ENCODE data around the gene GDPGP1. TPM values are rescaled to one million over a fixed set of nuclear protein-coding genes. Genes with fewer than 3 reads are reported as not detected.

Gene GDPGP1
- total RNA-seq, 1 donor from 2014 or later, result 4.1 TPM

DNA sequence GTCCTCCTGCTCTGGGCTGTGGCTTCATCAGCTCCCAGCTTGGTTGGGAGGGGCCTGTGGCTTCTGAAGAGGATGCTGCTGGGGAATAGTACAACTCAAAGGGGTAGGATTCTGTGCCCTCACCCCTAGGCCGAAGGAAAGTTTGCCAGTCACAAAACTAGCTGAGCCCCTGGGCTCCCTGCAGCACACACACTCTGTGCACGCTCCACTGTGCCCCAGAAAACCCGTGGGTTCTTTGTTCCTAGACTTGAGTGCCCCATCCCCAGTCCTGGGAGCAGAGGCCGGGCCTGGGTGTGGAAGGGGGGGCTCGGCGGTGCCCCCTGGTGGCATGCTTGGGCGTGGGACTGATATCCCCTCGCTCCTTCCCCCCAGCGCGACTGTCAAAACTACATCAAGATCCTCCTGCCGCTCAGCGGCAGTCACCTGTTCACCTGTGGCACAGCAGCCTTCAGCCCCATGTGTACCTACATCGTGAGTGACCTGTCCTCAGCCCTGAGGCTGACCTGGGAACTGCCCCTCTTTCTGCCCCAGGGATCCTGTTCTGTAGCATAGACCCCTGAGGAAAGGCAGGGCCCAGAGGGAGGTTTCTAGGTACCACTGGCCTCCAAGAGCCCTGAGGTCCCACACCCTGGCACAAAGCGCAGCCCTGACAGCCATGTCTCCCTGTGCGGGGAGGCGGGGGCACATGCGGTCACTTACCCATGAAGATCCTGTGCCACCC lies 14.4 kb upstream of the GDPGP1 start:
- Histone ChIP-seq H3K4me3 (ENCODE audit: insufficient read depth, low read depth, low read length) (no peak overlapping the region), H3K79me2 (ENCODE audit: insufficient read depth, low read length) (no peaks in the 10 kb centered on the region), H3K27ac (ENCODE audit: low read depth, low read length) (no peak overlapping the region), H3K36me3 (ENCODE audit: insufficient read depth, low read length) (no peaks in the 10 kb centered on the region), H3K4me1 (ENCODE audit: insufficient read depth, low read length) (no peaks in the 10 kb centered on the region), H4K20me1 (ENCODE audit: insufficient read depth, low read length) (no peaks in the 10 kb centered on the region), H3K4me2 (ENCODE audit: low read length) (no peak overlapping the region), H3K9me3 (ENCODE audit: insufficient read depth, low read depth, low read length) (no peaks in the 10 kb centered on the region), H2AFZ (ENCODE audit: low read depth, low read length) (no peak overlapping the region), H3K9ac (ENCODE audit: low read length) (no peak overlapping the region), H3K27me3 (ENCODE audit: insufficient read depth, low read length) (no peaks in the 10 kb centered on the region)
- H3K4me1 Mint-ChIP-seq (ENCODE audit: low read depth, unreplicated experiment), result no peaks in the 10 kb centered on the region
- H3K27ac Mint-ChIP-seq (ENCODE audit: unreplicated experiment), result no peak overlapping the region
- FAIRE-seq, result no peak
- TF ChIP-seq, protein P1, sequence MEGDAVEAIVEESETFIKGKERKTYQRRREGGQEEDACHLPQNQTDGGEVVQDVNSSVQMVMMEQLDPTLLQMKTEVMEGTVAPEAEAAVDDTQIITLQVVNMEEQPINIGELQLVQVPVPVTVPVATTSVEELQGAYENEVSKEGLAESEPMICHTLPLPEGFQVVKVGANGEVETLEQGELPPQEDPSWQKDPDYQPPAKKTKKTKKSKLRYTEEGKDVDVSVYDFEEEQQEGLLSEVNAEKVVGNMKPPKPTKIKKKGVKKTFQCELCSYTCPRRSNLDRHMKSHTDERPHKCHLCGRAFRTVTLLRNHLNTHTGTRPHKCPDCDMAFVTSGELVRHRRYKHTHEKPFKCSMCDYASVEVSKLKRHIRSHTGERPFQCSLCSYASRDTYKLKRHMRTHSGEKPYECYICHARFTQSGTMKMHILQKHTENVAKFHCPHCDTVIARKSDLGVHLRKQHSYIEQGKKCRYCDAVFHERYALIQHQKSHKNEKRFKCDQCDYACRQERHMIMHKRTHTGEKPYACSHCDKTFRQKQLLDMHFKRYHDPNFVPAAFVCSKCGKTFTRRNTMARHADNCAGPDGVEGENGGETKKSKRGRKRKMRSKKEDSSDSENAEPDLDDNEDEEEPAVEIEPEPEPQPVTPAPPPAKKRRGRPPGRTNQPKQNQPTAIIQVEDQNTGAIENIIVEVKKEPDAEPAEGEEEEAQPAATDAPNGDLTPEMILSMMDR (IDR thresholded peaks at IDR 0.05; ENCODE audit: insufficient read depth, low read depth, low read length), result peak; percentile 38
- no peak for TF ChIP-seq EZH2 (IDR thresholded peaks at IDR 0.05; ENCODE audit: insufficient read depth, low read length)
- no peaks in the 10 kb centered on the region for H3K36me3 Mint-ChIP-seq (ENCODE audit: low read depth, unreplicated experiment)
- peaks cover 3% of the 10 kb centered on the region for H3K27me3 Mint-ChIP-seq (ENCODE audit: low read depth, unreplicated experiment)
- no peaks in the 10 kb centered on the region for H3K9me3 Mint-ChIP-seq (ENCODE audit: unreplicated experiment)
- no peak for DNase-seq (ENCODE audit: low read depth)
- no peak overlapping the region for H3K4me3 Mint-ChIP-seq (ENCODE audit: unreplicated experiment)

DNA sequence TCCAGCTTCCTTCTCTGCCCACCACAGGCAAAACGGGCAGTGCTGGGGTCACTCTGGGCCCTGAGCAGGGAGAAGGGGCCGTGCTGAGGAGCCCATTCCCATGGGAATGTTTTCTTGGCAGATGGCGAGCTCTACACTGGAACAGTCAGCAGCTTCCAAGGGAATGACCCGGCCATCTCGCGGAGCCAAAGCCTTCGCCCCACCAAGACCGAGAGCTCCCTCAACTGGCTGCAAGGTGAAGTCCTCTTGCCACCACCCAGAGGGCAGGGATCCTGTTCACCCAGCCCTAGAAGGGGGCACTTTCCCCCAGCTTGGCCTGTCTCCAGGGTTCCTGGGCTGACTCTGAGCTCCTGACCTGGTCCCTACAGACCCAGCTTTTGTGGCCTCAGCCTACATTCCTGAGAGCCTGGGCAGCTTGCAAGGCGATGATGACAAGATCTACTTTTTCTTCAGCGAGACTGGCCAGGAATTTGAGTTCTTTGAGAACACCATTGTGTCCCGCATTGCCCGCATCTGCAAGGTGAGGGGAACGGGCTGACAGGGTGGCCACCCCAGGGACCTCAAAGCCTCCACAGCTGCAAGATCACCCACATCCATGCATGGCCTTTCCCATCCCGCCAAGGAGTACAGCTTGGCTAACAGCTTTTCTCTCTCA lies 12.6 kb upstream of the GDPGP1 start:
- H3K9me3 ChIP-seq (ENCODE audit: insufficient read depth, low read depth, low read length), result no peaks in the 10 kb centered on the region
- no peak overlapping the region for H3K4me3 Mint-ChIP-seq (ENCODE audit: unreplicated experiment)
- H3K4me1 ChIP-seq (ENCODE audit: insufficient read depth, low read length), result no peaks in the 10 kb centered on the region
- H3K9ac ChIP-seq (ENCODE audit: low read length), result no peak overlapping the region
- TF ChIP-seq EZH2 (IDR thresholded peaks at IDR 0.05; ENCODE audit: insufficient read depth, low read length), result no peak
- TF ChIP-seq, protein P1 (IDR thresholded peaks at IDR 0.05; ENCODE audit: insufficient read depth, low read depth, low read length), result peak; percentile 57
- H3K36me3 ChIP-seq (ENCODE audit: insufficient read depth, low read length), result peaks cover 3% of the 10 kb centered on the region
- no peaks in the 10 kb centered on the region for H3K9me3 Mint-ChIP-seq (ENCODE audit: unreplicated experiment)
- no peak overlapping the region for H3K4me3 ChIP-seq (ENCODE audit: insufficient read depth, low read depth, low read length)
- H3K27ac ChIP-seq (ENCODE audit: low read depth, low read length), result no peak overlapping the region
- H4K20me1 ChIP-seq (ENCODE audit: insufficient read depth, low read length), result no peaks in the 10 kb centered on the region
- no peaks in the 10 kb centered on the region for H3K79me2 ChIP-seq (ENCODE audit: insufficient read depth, low read length)
- H3K27me3 Mint-ChIP-seq (ENCODE audit: low read depth, unreplicated experiment), result peaks cover 3% of the 10 kb centered on the region
- peak overlapping the region; percentile 9 for H2AFZ ChIP-seq (ENCODE audit: low read depth, low read length)
- FAIRE-seq (peak; percentile 83), DNase-seq (ENCODE audit: low read depth) (peak; percentile 61)
- no peak overlapping the region for H3K4me2 ChIP-seq (ENCODE audit: low read length)
- no peaks in the 10 kb centered on the region for H3K36me3 Mint-ChIP-seq (ENCODE audit: low read depth, unreplicated experiment)
- H3K27me3 ChIP-seq (ENCODE audit: insufficient read depth, low read length), result no peaks in the 10 kb centered on the region
- no peaks in the 10 kb centered on the region for H3K4me1 Mint-ChIP-seq (ENCODE audit: low read depth, unreplicated experiment)
- H3K27ac Mint-ChIP-seq (ENCODE audit: unreplicated experiment), result no peak overlapping the region

DNA sequence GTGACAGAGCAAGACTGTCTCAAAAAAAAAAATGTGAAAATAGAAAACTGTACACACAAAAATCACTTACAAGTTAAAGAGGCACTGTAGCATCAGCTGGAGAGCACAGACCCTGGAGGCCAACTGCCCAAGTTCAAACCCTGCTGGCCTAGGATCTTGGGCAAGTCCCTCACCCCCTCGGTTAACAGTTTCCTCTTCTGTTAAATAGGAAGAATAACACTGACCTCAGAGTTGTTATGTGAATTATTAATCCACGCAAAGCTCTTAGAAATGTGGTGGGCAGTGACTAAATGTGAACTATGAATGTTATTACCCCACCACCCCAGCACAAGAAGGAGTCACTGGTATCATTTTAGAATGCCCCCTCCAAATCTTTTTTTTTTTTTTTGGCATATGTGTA lies 11.5 kb upstream of the GDPGP1 start:
- Mint-ChIP-seq H3K36me3 (ENCODE audit: low read depth, unreplicated experiment) (no peaks in the 10 kb centered on the region), H3K27me3 (ENCODE audit: low read depth, unreplicated experiment) (peaks cover 3% of the 10 kb centered on the region), H3K27ac (ENCODE audit: unreplicated experiment) (no peak overlapping the region), H3K4me3 (ENCODE audit: unreplicated experiment) (no peak overlapping the region), H3K4me1 (ENCODE audit: low read depth, unreplicated experiment) (no peaks in the 10 kb centered on the region), H3K9me3 (ENCODE audit: unreplicated experiment) (no peaks in the 10 kb centered on the region)
- Histone ChIP-seq H3K4me3 (ENCODE audit: insufficient read depth, low read depth, low read length) (no peak overlapping the region), H3K4me1 (ENCODE audit: insufficient read depth, low read length) (no peaks in the 10 kb centered on the region), H4K20me1 (ENCODE audit: insufficient read depth, low read length) (no peaks in the 10 kb centered on the region), H3K36me3 (ENCODE audit: insufficient read depth, low read length) (peaks cover 6% of the 10 kb centered on the region), H3K27me3 (ENCODE audit: insufficient read depth, low read length) (no peaks in the 10 kb centered on the region), H3K9me3 (ENCODE audit: insufficient read depth, low read depth, low read length) (no peaks in the 10 kb centered on the region), H3K4me2 (ENCODE audit: low read length) (no peak overlapping the region), H3K79me2 (ENCODE audit: insufficient read depth, low read length) (no peaks in the 10 kb centered on the region), H3K9ac (ENCODE audit: low read length) (no peak overlapping the region), H3K27ac (ENCODE audit: low read depth, low read length) (no peak overlapping the region), H2AFZ (ENCODE audit: low read depth, low read length) (no peak overlapping the region)
- TF ChIP-seq, protein P1 (IDR thresholded peaks at IDR 0.05; ENCODE audit: insufficient read depth, low read depth, low read length), result no peak
- TF ChIP-seq EZH2 (IDR thresholded peaks at IDR 0.05; ENCODE audit: insufficient read depth, low read length), result no peak
- FAIRE-seq, result no peak
- DNase-seq (ENCODE audit: low read depth), result no peak
